ENCODE data around the gene ATP1A1. TPM values are rescaled to one million over a fixed set of nuclear protein-coding genes. Genes with fewer than 3 reads are reported as not detected.

ATP1A1 gene
- total RNA-seq, 1 experiment from 2014 or later = 286 TPM

- TF ChIP-seq ARID4B (CRISPR knock-in tag; IDR thresholded peaks at IDR 0.05; ENCODE audit: borderline replicate concordance) = no peak
- no peak for TF ChIP-seq RORB (CRISPR knock-in tag; IDR thresholded peaks at IDR 0.05)
- no peak for TF ChIP-seq ZMAT4 (CRISPR knock-in tag; IDR thresholded peaks at IDR 0.05)
- no peak for TF ChIP-seq NR1H2 (CRISPR knock-in tag; IDR thresholded peaks at IDR 0.05)
- TF ChIP-seq ATF6 (CRISPR knock-in tag; IDR thresholded peaks at IDR 0.05) = no peak
- TF ChIP-seq E2F1 (CRISPR knock-in tag; IDR thresholded peaks at IDR 0.05) = no peak
- no peak for TF ChIP-seq USF1 (CRISPR knock-in tag; IDR thresholded peaks at IDR 0.05)
- TF ChIP-seq ELF4 (CRISPR knock-in tag; IDR thresholded peaks at IDR 0.05; ENCODE audit: low read depth) = no peak
- TF ChIP-seq ZNF138 (CRISPR knock-in tag; conservative IDR thresholded peaks at IDR 0.05) = no peak
- no peak for TF ChIP-seq E2F4 (CRISPR knock-in tag; IDR thresholded peaks at IDR 0.05; ENCODE audit: borderline replicate concordance, low read depth)
Measured at GRCh38 chr1:116446686-116447085, 73.6 kb downstream of the ATP1A1 start (continued).

- no peaks in the 10 kb centered on the region; the same call in 1 of the 2 replicates for H3K27me3 Mint-ChIP-seq (ENCODE audit: low read depth)
- CTCF ChIA-PET = interaction anchor here (1.2 to 2.3 kb wide), 2 partner anchors 37 to 50 kb away, joined by 3 to 9 read pairs; no protein-coding TSS in a partner anchor
- peaks cover 6% of the 10 kb centered on the region for H3K4me1 Mint-ChIP-seq
- ATAC-seq = no peak
- H3K36me3 Mint-ChIP-seq = no peaks in the 10 kb centered on the region
- DNase-seq (ENCODE audit: low spot score) = no peak
- no peak overlapping the region for H3K27ac Mint-ChIP-seq
- H3K9me3 Mint-ChIP-seq = no peaks in the 10 kb centered on the region
- no peak overlapping the region for H3K4me3 Mint-ChIP-seq
- POLR2A ChIA-PET = no interaction called here
- no peak for TF ChIP-seq ZMAT4 (CRISPR knock-in tag; IDR thresholded peaks at IDR 0.05)
- no peak for TF ChIP-seq ELF4 (CRISPR knock-in tag; IDR thresholded peaks at IDR 0.05; ENCODE audit: low read depth)
- TF ChIP-seq CREM (CRISPR knock-in tag; IDR thresholded peaks at IDR 0.05) = no peak
- no peak for TF ChIP-seq HMGA2 (CRISPR knock-in tag; IDR thresholded peaks at IDR 0.05)
- TF ChIP-seq ZBTB43 (CRISPR knock-in tag; IDR thresholded peaks at IDR 0.05) = no peak
- no peak for TF ChIP-seq OVOL2 (CRISPR knock-in tag; IDR thresholded peaks at IDR 0.05; ENCODE audit: borderline replicate concordance)
- no peak for TF ChIP-seq ZNF121 (CRISPR knock-in tag; IDR thresholded peaks at IDR 0.05)
- no peak for TF ChIP-seq CBFB (CRISPR knock-in tag; IDR thresholded peaks at IDR 0.05; ENCODE audit: low read depth)
- TF ChIP-seq HMGXB4 (CRISPR knock-in tag; IDR thresholded peaks at IDR 0.05) = no peak
Measured at GRCh38 chr1:116448785-116449385, 75.8 kb downstream of the ATP1A1 start.
